Left lung (tissue), 10 donors: Measurements from ENCODE around the gene ARF6. TPM values are rescaled to one million over a fixed set of nuclear protein-coding genes. Genes with fewer than 3 reads are reported as not detected.
"Not testable (repeated sequence)": the region's sequence is repeated elsewhere in the genome, so short reads cannot be mapped to it uniquely, and the experiment has no call there.

Experiments
- ATAC-seq: fragments of 200-7000 bp; cut with Tn5 transposase; one replicate; pipeline ENCODE4 v1.9.1; 2020; ENCODE audit warnings: moderate library complexity
- DNase-seq, 4 donors: peaks; one replicate each; pipeline ENCODE4 v3.0.0-alpha.2; 2013 to 2020
- H3K27ac ChIP-seq, 2 donors: fragments of 200-600 bp; sonication (generic) in 1 of 2; one replicate each; pipeline versions ENCODE4 v1.5.0 to v1.8.0; 2020 to 2021
- H3K27me3 ChIP-seq, 2 donors: fragments of 200-600 bp; sonication (generic) in 1 of 2; one replicate each; pipeline versions ENCODE4 v1.5.0 to v1.8.0; 2020 to 2021
- H3K36me3 ChIP-seq, 2 donors: fragments of 200-600 bp; sonication (generic) in 1 of 2; one replicate each; pipeline versions ENCODE4 v1.5.0 to v1.8.0; 2020 to 2021
- H3K4me1 ChIP-seq, 2 donors: fragments of 200-600 bp; one replicate each; pipeline ENCODE4 v1.8.0; 2021
- H3K4me3 ChIP-seq, 2 donors: fragments of 200-600 bp; sonication (generic) in 1 of 2; one replicate each; pipeline versions ENCODE4 v1.5.0 to v1.8.0; 2020 to 2021; ENCODE audit warnings: mild to moderate bottlenecking in 1 of 2
- H3K9me3 ChIP-seq, 2 donors: fragments of 200-600 bp; sonication (generic) in 1 of 2; one replicate each; pipeline versions ENCODE4 v1.5.0 to v1.8.0; 2020 to 2021
- intact Hi-C, 2 donors: fragments of 100-400 bp; cut with DNase I; formaldehyde crosslinking; loops; one replicate each; pipeline versions ENCODE4 v1.11.2 to v1.14.2; 2022
- polyA plus RNA-seq, 6 donors: library from polyadenylated mRNA; unstranded; fragments of 120-200 nt; gene quantifications; one replicate each; pipeline ENCODE4 v1.2.1, GENCODE V29; 2013; ENCODE audit not compliant: insufficient read length in 6 of 6
- total RNA-seq, 2 donors: library from RNA; stranded (reverse); fragmentation: NEBNext Ultra II Directional; extraction: Animal tissue kit (Norgen Biotek cat#: 25700); gene quantifications; one replicate each; pipeline ENCODE4 v1.2.1, GENCODE V29; 2021
- TF ChIP-seq, protein P1 (sequence below), 2 donors: fragments of 200-600 bp; sonication (generic) in 1 of 2; IDR thresholded peaks; one replicate each; pipeline versions ENCODE4 v1.5.0 to v1.8.0; 2021; ENCODE audit warnings: antibody characterized with exemption in 2 of 2
- donor health status: DM: no; HTN: yes; CAD: no.
- donor health status: DM: no; HTN: no; CAD: no.

Gene ARF6
- total and polyA plus RNA-seq, 8 donors = 46.8 to 89.0 (median 54.7) TPM

DNA sequence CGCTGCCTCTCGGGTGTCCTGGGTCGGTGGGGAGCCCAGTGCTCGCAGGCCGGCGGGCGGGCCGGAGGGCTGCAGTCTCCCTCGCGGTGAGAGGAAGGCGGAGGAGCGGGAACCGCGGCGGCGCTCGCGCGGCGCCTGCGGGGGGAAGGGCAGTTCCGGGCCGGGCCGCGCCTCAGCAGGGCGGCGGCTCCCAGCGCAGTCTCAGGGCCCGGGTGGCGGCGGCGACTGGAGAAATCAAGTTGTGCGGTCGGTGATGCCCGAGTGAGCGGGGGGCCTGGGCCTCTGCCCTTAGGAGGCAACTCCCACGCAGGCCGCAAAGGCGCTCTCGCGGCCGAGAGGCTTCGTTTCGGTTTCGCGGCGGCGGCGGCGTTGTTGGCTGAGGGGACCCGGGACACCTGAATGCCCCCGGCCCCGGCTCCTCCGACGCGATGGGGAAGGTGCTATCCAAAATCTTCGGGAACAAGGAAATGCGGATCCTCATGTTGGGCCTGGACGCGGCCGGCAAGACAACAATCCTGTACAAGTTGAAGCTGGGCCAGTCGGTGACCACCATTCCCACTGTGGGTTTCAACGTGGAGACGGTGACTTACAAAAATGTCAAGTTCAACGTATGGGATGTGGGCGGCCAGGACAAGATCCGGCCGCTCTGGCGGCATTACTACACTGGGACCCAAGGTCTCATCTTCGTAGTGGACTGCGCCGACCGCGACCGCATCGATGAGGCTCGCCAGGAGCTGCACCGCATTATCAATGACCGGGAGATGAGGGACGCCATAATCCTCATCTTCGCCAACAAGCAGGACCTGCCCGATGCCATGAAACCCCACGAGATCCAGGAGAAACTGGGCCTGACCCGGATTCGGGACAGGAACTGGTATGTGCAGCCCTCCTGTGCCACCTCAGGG is 679 bp downstream of the ARF6 start:
- H3K27ac ChIP-seq = peak overlapping the region; percentile 100
- peaks cover 21 to 48% of the 10 kb centered on the region in 2 donors for H3K4me1 ChIP-seq
- DNase-seq (peak in 3 of 4 donors; percentile 10 to 92 (median 66)), ATAC-seq (peak; percentile 73)
- H3K9me3 ChIP-seq = no peaks in the 10 kb centered on the region
- intact Hi-C loops = loop anchor here in 1 of 2 donors (5.0 kb wide), 1 partner anchor 109 kb away; no protein-coding TSS in a partner anchor
- TF ChIP-seq, protein P1, sequence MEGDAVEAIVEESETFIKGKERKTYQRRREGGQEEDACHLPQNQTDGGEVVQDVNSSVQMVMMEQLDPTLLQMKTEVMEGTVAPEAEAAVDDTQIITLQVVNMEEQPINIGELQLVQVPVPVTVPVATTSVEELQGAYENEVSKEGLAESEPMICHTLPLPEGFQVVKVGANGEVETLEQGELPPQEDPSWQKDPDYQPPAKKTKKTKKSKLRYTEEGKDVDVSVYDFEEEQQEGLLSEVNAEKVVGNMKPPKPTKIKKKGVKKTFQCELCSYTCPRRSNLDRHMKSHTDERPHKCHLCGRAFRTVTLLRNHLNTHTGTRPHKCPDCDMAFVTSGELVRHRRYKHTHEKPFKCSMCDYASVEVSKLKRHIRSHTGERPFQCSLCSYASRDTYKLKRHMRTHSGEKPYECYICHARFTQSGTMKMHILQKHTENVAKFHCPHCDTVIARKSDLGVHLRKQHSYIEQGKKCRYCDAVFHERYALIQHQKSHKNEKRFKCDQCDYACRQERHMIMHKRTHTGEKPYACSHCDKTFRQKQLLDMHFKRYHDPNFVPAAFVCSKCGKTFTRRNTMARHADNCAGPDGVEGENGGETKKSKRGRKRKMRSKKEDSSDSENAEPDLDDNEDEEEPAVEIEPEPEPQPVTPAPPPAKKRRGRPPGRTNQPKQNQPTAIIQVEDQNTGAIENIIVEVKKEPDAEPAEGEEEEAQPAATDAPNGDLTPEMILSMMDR (IDR thresholded peaks at IDR 0.05) = no peak
- H3K27me3 ChIP-seq = no peaks in the 10 kb centered on the region
- H3K36me3 ChIP-seq = peaks cover 0 to 29% of the 10 kb centered on the region in 2 donors
- peak overlapping the region; percentile 94 to 96 for H3K4me3 ChIP-seq

DNA sequence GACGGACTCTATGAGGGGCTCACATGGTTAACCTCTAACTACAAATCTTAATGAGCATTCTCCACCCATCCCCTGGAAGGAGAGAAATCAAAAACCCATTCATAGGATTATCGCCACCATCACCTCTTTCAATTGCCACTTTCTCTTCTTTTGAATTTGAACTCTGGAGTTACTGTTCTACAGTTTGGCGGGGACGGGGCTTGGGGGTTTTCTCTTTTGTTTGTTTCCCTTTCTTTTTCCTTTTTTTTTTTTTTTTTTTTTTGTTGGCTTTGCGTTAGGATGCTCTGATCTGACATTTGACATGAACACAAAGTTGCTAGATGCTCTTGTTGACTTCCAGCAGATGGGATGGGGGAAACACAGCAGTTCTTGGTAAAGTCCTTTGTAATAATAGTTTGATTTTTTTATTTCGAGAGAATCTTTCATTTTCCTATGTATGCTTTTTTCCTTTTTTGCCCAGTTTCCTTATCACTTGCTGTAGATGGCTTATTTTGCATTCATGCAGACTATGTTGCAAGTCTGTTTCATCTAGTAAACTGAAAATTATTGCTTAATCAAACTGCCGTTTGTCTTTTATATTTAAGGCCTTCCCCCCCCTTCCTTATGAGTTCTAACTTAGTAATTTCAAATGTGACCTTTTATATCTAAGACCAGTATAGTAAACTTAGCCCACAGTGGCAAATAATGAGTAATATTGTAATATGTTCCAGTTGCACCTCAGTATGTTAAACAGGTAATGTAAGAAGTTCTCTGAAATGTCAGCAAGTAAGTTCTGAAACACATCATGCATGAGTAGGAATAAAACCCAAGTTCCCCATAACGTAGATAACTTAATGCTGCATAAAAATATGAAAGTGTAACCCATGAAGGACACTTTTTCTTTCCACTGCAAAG is 1.6 kb downstream of the ARF6 start:
- peaks cover 0 to 29% of the 10 kb centered on the region in 2 donors for H3K36me3 ChIP-seq
- intact Hi-C loops = loop anchor here in 1 of 2 donors (5.0 kb wide), 1 partner anchor 108 kb away; no protein-coding TSS in a partner anchor
- H3K27ac ChIP-seq = peak overlapping the region; percentile 100
- not testable (repeated sequence) for H3K27me3 ChIP-seq, H3K9me3 ChIP-seq, DNase-seq, ATAC-seq
- peak overlapping the region; percentile 94 to 96 for H3K4me3 ChIP-seq
- peaks cover 24 to 56% of the 10 kb centered on the region in 2 donors for H3K4me1 ChIP-seq

DNA sequence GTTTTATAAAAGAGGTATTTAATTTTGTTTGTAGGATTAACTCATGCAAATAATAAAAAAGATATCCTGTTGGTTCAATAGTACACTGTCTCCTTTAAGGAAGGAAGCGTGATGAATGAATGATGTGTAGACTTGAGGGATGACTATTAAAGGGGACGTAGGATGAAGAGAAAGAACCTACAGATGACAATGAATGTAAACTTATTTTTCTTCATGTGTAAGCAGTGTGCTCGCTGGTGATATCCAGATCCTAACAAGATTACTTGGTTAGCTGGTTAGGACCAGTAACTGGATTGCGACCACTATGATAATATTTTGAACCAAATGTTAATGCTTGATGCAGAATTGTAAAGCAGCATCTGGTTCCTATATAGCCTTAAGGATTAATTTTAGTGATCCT is 2.6 kb downstream of the ARF6 start:
- Histone ChIP-seq H3K27me3 (no peaks in the 10 kb centered on the region), H3K4me1 (peaks cover 24 to 56% of the 10 kb centered on the region in 2 donors), H3K4me3 (peak overlapping the region; percentile 94 to 96), H3K27ac (peak overlapping the region; percentile 13 to 100), H3K9me3 (no peaks in the 10 kb centered on the region), H3K36me3 (peaks cover 0 to 29% of the 10 kb centered on the region in 2 donors)
- DNase-seq = no peak
- intact Hi-C loops = no loop called here
- TF ChIP-seq, protein P1 (IDR thresholded peaks at IDR 0.05) = no peak
- no peak for ATAC-seq

DNA sequence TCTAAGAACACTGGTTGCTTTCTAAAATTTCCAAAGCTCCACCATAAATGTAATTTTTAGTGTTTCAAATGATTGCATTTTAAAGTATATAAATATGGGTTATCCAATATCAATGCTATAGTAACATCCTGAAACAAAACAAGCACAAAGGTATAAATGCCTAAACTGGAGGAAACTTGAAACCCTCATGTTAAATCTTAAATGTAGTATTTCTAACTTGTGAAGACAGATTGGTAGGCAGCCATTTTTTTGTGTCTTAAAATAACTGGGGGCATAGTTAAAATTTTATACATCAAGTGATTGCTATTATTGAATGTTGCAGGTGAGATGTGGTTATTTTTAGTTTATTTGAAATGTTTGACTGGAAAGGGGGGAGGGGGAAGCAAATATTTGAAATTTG is 3.4 kb downstream of the ARF6 start:
- Histone ChIP-seq H3K36me3 (peaks cover 0 to 29% of the 10 kb centered on the region in 2 donors), H3K4me1 (peaks cover 24 to 56% of the 10 kb centered on the region in 2 donors), H3K27ac (peak overlapping the region in 1 of 2 donors; percentile 13), H3K4me3 (peak overlapping the region; percentile 94 to 96)
- intact Hi-C loops, DNase-seq, ATAC-seq, H3K9me3 ChIP-seq, H3K27me3 ChIP-seq: not testable (repeated sequence)

DNA sequence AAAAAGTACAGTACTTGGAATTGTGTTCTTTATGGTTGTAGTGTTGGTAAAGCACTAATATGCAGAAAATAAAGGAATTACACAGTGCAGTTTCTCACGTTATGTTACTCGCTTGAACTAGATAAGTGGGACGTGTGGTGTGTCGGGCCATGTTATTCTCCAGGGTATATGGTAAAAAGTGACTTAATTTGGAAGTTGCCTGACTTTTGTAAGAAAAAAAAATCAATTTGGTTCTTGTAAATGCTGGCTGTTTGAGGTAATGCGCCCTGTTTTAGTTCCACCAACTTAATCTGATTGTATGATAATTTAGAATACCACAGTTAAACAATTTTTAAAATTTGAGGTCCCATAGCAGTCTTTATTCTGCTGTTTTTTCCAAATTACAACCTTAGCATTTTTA is 4.1 kb downstream of the ARF6 start:
- H3K4me1 ChIP-seq = peaks cover 18 to 50% of the 10 kb centered on the region in 2 donors

More for the DNA sequence above, 4.1 kb downstream of the ARF6 start:
- peak overlapping the region; percentile 13 to 45 for H3K27ac ChIP-seq
- peaks cover 0 to 29% of the 10 kb centered on the region in 2 donors for H3K36me3 ChIP-seq
- ATAC-seq (no peak), DNase-seq (no peak)
- no peaks in the 10 kb centered on the region for H3K27me3 ChIP-seq
- intact Hi-C loops = no loop called here
- H3K9me3 ChIP-seq = no peaks in the 10 kb centered on the region
- TF ChIP-seq, protein P1 (IDR thresholded peaks at IDR 0.05) = no peak
- peak overlapping the region in 1 of 2 donors; percentile 94 for H3K4me3 ChIP-seq
